HG02642 (cell line): Measurements from ENCODE around the gene DGKI.

Source experiments
- ATAC-seq: cut with Tn5 transposase; IDR thresholded peaks from one replicate; pipeline ENCODE4 v1.9.1; 2021; ENCODE audit warnings: mild to moderate bottlenecking; ENCODE audit not compliant: unreplicated experiment, poor library complexity

Gene DGKI

GRCh38 chr7:137703291-137704010 is 143.3 kb downstream of the DGKI start:
- ATAC-seq = no peak

GRCh38 chr7:137696988-137697387 is 149.8 kb downstream of the DGKI start:
- ATAC-seq = no peak

- no peak for ATAC-seq
Measured at GRCh38 chr7:137696376-137696775, 150.4 kb downstream of the DGKI start.

GRCh38 chr7:137695942-137696341 is 150.8 kb downstream of the DGKI start:
- no peak for ATAC-seq

GRCh38 chr7:137695494-137695893 is 151.3 kb downstream of the DGKI start:
- ATAC-seq = no peak

GRCh38 chr7:137694405-137694804 is 152.4 kb downstream of the DGKI start:
- peak; percentile 76 for ATAC-seq

- no peak for ATAC-seq
Measured at GRCh38 chr7:137692399-137692798, 154.4 kb downstream of the DGKI start.

GRCh38 chr7:137691566-137691965 is 155.2 kb downstream of the DGKI start:
- no peak for ATAC-seq

- ATAC-seq = no peak
Measured at GRCh38 chr7:137690635-137691034, 156.1 kb downstream of the DGKI start.

- ATAC-seq = no peak
Measured at GRCh38 chr7:137689761-137690160, 157.0 kb downstream of the DGKI start.

- ATAC-seq = no peak
Measured at GRCh38 chr7:137687556-137688265, 159.1 kb downstream of the DGKI start.

- no peak for ATAC-seq
Measured at GRCh38 chr7:137685433-137686164, 161.2 kb downstream of the DGKI start.

- no peak for ATAC-seq
Measured at GRCh38 chr7:137684776-137685175, 162.0 kb downstream of the DGKI start.

- no peak for ATAC-seq
Measured at GRCh38 chr7:137684316-137684715, 162.5 kb downstream of the DGKI start.

- no peak for ATAC-seq
Measured at GRCh38 chr7:137682596-137682995, 164.2 kb downstream of the DGKI start.

- ATAC-seq = no peak
Measured at GRCh38 chr7:137681657-137682562, 164.9 kb downstream of the DGKI start.

- no peak for ATAC-seq
Measured at GRCh38 chr7:137674551-137675409, 172.0 kb downstream of the DGKI start.

GRCh38 chr7:137674048-137674447 is 172.7 kb downstream of the DGKI start:
- ATAC-seq = no peak

- ATAC-seq = no peak
Measured at GRCh38 chr7:137671920-137672319, 174.9 kb downstream of the DGKI start.
